ENCODE measurements around the gene BTLA.
"Not testable (repeated sequence)": the region's sequence is repeated elsewhere in the genome, so short reads cannot be mapped to it uniquely, and the experiment has no call there.

The BTLA gene

DNA sequence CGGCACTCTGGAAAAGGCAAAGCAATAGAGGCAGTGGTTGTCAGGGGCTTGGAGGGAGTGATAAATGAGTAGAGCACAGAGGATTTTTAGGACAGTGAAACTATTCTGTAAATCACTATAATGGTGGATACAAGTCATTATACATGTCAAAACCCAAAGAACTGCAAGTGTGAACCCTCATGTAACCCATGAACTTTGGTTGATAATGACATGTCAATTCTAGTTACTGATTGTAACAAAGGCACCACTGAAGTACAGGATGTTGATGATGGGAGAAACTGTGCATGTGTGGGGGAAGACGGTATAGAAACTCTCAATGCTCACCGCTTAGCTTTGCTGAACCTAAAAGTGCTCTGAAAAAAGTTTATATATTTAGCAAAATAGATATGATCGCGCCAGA lies 36.0 kb downstream of the BTLA start:
- Histone ChIP-seq H3K4me3 (ENCODE audit: insufficient read depth, low read length, poor library complexity, severe bottlenecking) (no peak overlapping the region), H3K4me2 (ENCODE audit: low read depth, low read length, poor library complexity, severe bottlenecking) (peak overlapping the region; percentile 74), H3K9me2 (replicated peaks; ENCODE audit: insufficient read depth, low read length) (no peaks in the 10 kb centered on the region), H2AFZ (ENCODE audit: low read depth, low read length, severe bottlenecking) (peak overlapping the region; percentile 60), H3K27ac (ENCODE audit: low read depth, low read length) (peak overlapping the region; percentile 62), H3K36me3 (ENCODE audit: low read length) (no peaks in the 10 kb centered on the region), H3K27me3 (ENCODE audit: low read length) (no peaks in the 10 kb centered on the region), H4K20me1 (ENCODE audit: low read depth, low read length) (no peaks in the 10 kb centered on the region), H3K79me2 (ENCODE audit: insufficient read depth, low read length) (no peaks in the 10 kb centered on the region), H3K9me3 (ENCODE audit: insufficient read depth, low read length) (no peaks in the 10 kb centered on the region), H3F3A (ENCODE audit: insufficient read depth) (no peaks in the 10 kb centered on the region), H3K9ac (ENCODE audit: low read length) (no peak overlapping the region)
- no peak for TF ChIP-seq EZH2phosphoT487 (conservative IDR thresholded peaks at IDR 0.05; ENCODE audit: low read length)
- TF ChIP-seq, protein P1, sequence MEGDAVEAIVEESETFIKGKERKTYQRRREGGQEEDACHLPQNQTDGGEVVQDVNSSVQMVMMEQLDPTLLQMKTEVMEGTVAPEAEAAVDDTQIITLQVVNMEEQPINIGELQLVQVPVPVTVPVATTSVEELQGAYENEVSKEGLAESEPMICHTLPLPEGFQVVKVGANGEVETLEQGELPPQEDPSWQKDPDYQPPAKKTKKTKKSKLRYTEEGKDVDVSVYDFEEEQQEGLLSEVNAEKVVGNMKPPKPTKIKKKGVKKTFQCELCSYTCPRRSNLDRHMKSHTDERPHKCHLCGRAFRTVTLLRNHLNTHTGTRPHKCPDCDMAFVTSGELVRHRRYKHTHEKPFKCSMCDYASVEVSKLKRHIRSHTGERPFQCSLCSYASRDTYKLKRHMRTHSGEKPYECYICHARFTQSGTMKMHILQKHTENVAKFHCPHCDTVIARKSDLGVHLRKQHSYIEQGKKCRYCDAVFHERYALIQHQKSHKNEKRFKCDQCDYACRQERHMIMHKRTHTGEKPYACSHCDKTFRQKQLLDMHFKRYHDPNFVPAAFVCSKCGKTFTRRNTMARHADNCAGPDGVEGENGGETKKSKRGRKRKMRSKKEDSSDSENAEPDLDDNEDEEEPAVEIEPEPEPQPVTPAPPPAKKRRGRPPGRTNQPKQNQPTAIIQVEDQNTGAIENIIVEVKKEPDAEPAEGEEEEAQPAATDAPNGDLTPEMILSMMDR (IDR thresholded peaks at IDR 0.05; ENCODE audit: insufficient read depth, low read length, poor library complexity, severe bottlenecking), result no peak

DNA sequence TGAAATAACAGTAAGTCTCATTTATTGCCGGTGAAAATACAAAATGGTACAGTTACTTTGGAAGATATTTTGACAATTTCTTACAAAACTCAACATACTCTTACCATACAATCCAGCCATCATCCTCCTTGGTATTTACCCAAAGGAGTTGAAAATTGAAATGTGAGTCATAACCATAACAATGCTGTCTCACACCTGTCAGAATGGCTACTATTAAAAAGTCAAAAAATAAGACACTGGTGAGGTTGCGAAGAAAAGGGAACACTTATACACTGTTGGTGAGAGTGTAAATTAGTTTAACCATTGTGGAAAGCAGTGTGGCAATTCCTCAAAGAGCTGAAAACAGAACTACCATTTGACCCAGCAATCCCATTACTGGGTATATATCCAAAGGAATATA lies 37.5 kb downstream of the BTLA start:
- H3K27ac ChIP-seq (ENCODE audit: low read depth, low read length); H3K9me2 ChIP-seq (replicated peaks; ENCODE audit: insufficient read depth, low read length); H3K4me3 ChIP-seq (ENCODE audit: insufficient read depth, low read length, poor library complexity, severe bottlenecking); H3K4me2 ChIP-seq (ENCODE audit: low read depth, low read length, poor library complexity, severe bottlenecking); H3K9me3 ChIP-seq (ENCODE audit: insufficient read depth, low read length); H3K27me3 ChIP-seq (ENCODE audit: low read length); H2AFZ ChIP-seq (ENCODE audit: low read depth, low read length, severe bottlenecking); H3F3A ChIP-seq (ENCODE audit: insufficient read depth); H3K79me2 ChIP-seq (ENCODE audit: insufficient read depth, low read length); H3K9ac ChIP-seq (ENCODE audit: low read length); H3K36me3 ChIP-seq (ENCODE audit: low read length); H4K20me1 ChIP-seq (ENCODE audit: low read depth, low read length): not testable (repeated sequence)

DNA sequence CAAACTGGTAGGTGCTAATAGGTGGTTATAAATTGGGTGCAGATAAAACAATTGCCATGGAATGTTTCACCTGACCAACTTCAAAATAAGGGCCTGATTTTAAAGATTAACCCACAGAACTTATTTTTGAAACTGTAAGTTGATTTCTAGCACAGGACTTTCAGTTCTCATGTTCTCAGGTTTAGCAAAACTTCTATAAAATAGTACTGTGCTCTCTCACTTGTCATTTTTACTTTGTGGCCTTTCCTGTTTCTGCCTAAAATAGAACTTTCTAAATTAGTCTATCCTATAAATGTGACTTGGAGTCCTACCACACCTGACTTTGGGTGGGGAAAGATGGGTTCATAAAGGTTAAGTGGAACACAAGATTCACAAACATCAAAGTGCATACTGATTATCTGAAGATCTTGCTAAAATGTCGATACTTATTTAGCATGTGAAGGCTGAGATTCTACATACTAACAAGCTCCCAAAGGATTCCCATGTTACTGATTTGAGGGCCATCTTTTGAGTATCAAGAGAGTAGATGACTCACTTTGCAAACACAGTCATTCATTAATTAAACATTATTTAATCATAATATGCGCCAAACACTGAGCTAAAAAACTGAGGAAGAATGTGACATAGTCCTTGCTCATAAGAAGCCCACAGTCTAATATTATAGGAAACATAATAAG lies 38.6 kb downstream of the BTLA start:
- Histone ChIP-seq H3K9me3 (ENCODE audit: insufficient read depth, low read length) (no peaks in the 10 kb centered on the region), H3K9ac (ENCODE audit: low read length) (no peak overlapping the region), H3K9me2 (replicated peaks; ENCODE audit: insufficient read depth, low read length) (no peaks in the 10 kb centered on the region), H3K27ac (ENCODE audit: low read depth, low read length) (peak overlapping the region; percentile 26; the same call in 1 of the 2 replicates), H3K4me2 (ENCODE audit: low read depth, low read length, poor library complexity, severe bottlenecking) (peak overlapping the region; percentile 39), H3F3A (ENCODE audit: insufficient read depth) (no peaks in the 10 kb centered on the region), H3K4me3 (ENCODE audit: insufficient read depth, low read length, poor library complexity, severe bottlenecking) (no peak overlapping the region), H4K20me1 (ENCODE audit: low read depth, low read length) (no peaks in the 10 kb centered on the region), H3K27me3 (ENCODE audit: low read length) (no peaks in the 10 kb centered on the region), H3K36me3 (ENCODE audit: low read length) (no peaks in the 10 kb centered on the region), H3K79me2 (ENCODE audit: insufficient read depth, low read length) (no peaks in the 10 kb centered on the region), H2AFZ (ENCODE audit: low read depth, low read length, severe bottlenecking) (no peak overlapping the region)
- TF ChIP-seq, protein P1 (IDR thresholded peaks at IDR 0.05; ENCODE audit: insufficient read depth, low read length, poor library complexity, severe bottlenecking), result no peak
- no peak for TF ChIP-seq EZH2phosphoT487 (conservative IDR thresholded peaks at IDR 0.05; ENCODE audit: low read length)

DNA sequence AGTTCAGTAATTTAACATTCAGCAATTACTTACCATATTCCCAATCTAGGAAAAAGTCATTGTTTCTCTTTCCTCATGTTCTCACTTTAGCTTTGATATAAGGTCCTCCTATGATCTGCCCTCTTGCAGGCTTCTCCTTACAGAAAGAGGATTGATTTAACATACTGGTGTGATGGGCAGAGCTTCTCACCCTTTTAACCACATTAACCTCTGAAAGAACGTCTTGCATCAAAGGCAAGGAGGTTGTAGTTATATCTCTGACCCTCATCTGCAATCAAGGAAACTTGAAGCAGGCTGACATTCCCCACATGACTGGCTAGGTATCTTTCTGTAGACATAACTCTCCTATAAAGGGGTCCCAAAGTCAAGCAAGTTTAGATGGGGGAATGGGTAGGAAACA lies 39.5 kb downstream of the BTLA start:
- Histone ChIP-seq H3K36me3 (ENCODE audit: low read length) (no peaks in the 10 kb centered on the region), H4K20me1 (ENCODE audit: low read depth, low read length) (no peaks in the 10 kb centered on the region), H3K27ac (ENCODE audit: low read depth, low read length) (no peak overlapping the region), H3K79me2 (ENCODE audit: insufficient read depth, low read length) (no peaks in the 10 kb centered on the region), H3K9ac (ENCODE audit: low read length) (no peak overlapping the region), H3K4me3 (ENCODE audit: insufficient read depth, low read length, poor library complexity, severe bottlenecking) (no peak overlapping the region), H3K27me3 (ENCODE audit: low read length) (no peaks in the 10 kb centered on the region), H3F3A (ENCODE audit: insufficient read depth) (no peaks in the 10 kb centered on the region), H3K4me2 (ENCODE audit: low read depth, low read length, poor library complexity, severe bottlenecking) (no peak overlapping the region), H3K9me2 (replicated peaks; ENCODE audit: insufficient read depth, low read length) (no peaks in the 10 kb centered on the region), H3K9me3 (ENCODE audit: insufficient read depth, low read length) (no peaks in the 10 kb centered on the region), H2AFZ (ENCODE audit: low read depth, low read length, severe bottlenecking) (no peak overlapping the region)
- TF ChIP-seq, protein P1 (IDR thresholded peaks at IDR 0.05; ENCODE audit: insufficient read depth, low read length, poor library complexity, severe bottlenecking), result no peak
- no peak for TF ChIP-seq EZH2phosphoT487 (conservative IDR thresholded peaks at IDR 0.05; ENCODE audit: low read length)
